Loucy (cell line): ENCODE data around the gene FBXO31.

ENCODE experiments used
- CTCF ChIP-seq: fragments of 200-600 bp; sonication (generic); conservative IDR thresholded peaks from 2 replicates; pipeline ENCODE4 v1.5.1; 2014; ENCODE audit warnings: mild to moderate bottlenecking, antibody characterized with exemption, low read length
- EZH2phosphoT487 ChIP-seq: fragments of 200-600 bp; IDR thresholded peaks from 2 replicates; pipeline ENCODE4 v1.6.1; 2018; ENCODE audit warnings: antibody characterized with exemption, mild to moderate bottlenecking, moderate library complexity, borderline replicate concordance

GRCh38 chr16:87295259-87295658, 88.3 kb downstream of the FBXO31 start:
- no peak for TF ChIP-seq CTCF
- no peak for TF ChIP-seq EZH2phosphoT487
